ENCODE data around the gene CD247.

Gene CD247

DNA sequence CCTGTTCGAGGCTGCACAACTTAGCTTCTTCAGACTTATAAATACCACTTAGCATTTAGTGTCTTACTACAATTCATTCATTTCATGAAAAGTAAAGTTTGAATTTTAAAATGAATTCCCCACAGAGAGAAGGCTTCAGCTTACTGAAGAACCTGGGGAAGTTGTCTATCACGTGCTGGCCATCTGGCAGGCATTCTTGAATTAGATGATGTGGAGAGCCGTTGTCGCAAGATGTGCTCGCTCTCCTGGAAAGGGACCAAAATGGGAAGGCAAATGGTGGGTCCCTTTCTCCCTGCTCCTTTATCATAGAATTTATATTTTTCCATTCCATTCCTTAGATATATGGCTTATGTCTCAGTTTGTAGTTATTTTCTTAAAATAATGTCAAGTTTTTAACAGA lies 90.5 kb downstream of the CD247 start:
- no peak for DNase-seq (ENCODE audit: low read depth)
- no peak overlapping the region for H3K4me3 ChIP-seq (ENCODE audit: low read depth, low read length)
- no peak for TF ChIP-seq CTCF (IDR thresholded peaks at IDR 0.05; ENCODE audit: low read depth, low read length, missing control alignments)
- in situ Hi-C loops (cut with HindIII; ENCODE audit: low sequenced_read_pairs), result no loop called here

DNA sequence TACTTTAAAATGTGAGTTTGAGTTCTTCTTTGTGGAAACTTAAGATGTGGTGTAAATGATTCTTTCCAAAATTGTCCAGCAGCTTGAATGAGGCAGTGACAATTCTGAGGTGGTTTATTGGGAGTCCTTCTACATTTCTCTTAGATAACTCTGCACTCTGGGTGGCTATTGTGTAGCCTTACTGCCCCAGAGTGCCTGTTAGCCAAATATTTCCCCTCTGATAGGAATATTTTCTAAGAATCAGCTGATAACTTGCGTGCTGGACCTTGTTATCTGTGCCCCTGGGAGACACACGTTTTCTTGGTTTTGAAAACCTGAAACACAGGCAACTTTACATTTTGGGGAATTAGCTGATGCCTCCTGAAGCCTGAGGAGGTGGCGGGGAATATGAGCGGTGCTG lies 91.6 kb downstream of the CD247 start:
- in situ Hi-C loops (cut with HindIII; ENCODE audit: low sequenced_read_pairs), result no loop called here
- no peak for TF ChIP-seq CTCF (IDR thresholded peaks at IDR 0.05; ENCODE audit: low read depth, low read length, missing control alignments)
- H3K4me3 ChIP-seq (ENCODE audit: low read depth, low read length), result no peak overlapping the region
- no peak for DNase-seq (ENCODE audit: low read depth)

DNA sequence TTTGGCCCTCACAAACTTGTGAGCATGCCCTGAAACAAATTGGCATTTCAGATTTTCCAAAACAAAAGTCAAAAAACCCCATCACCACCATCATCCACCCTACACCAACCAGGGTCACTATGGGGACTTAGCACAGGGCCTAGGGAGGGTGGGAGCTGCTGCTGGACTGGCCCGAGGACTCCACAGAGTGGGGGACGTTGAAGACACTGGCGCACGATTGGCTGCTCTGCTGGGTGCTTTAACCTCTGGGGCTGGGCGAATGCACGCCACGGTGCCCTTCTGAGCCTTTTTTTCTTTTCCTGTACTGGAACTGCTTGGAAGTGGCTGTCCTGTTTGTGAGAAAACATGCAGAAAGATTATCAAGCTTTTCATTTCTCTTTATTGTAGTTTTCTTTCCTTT lies 92.8 kb downstream of the CD247 start:
- no peak for TF ChIP-seq CTCF (IDR thresholded peaks at IDR 0.05; ENCODE audit: low read depth, low read length, missing control alignments)
- in situ Hi-C loops (cut with HindIII; ENCODE audit: low sequenced_read_pairs), result no loop called here
- DNase-seq (ENCODE audit: low read depth), result no peak
- H3K4me3 ChIP-seq (ENCODE audit: low read depth, low read length), result no peak overlapping the region

DNA sequence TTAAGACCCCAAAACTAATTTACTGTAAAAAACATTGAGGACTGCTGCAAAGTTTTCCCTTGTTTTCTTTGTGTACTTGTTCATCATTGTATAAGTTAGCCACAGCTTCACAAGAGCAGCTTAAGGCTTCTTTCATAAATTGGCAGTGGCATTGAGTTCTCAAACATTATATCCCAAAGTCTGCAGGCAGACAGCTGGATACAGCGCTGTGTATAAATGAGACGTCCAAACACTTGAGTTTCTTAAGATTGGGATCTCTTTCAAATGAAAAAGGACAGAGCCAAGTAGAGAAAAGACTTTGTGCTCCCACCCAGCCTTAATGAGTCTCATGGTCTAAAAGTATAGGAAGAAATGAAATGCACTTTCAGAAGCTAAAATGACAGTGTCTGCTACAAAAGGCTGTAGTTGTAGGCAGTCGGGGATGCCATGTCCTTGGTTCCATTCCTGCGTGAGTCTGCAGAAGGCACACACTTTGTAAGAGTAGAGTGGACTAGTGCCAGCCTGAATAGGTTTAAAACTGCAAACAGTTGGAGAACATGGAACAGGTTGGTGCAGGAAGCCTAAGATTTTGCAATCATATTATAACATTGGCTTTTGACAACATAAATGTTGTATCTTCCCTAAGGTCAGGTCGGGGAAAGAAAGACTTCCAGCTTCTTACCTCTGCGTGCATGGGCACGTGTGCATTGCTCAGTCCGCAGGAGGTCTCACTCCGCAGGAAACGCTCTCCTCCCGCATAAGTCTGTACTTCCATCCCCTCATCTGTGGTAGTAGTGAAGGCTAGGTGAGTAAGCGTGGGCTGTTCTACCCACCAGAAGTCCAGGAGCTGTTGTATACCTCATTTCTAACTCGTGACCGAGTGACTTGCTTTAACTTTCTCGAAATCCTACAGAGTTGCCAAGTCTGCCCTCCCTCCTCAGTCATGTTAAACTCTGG lies 94.4 kb downstream of the CD247 start:
- no peak for TF ChIP-seq CTCF (IDR thresholded peaks at IDR 0.05; ENCODE audit: low read depth, low read length, missing control alignments)
- DNase-seq (ENCODE audit: low read depth), result no peak
- in situ Hi-C loops (cut with HindIII; ENCODE audit: low sequenced_read_pairs), result loop anchor here (25.0 kb wide), 1 partner anchor 362 kb away; no protein-coding TSS in a partner anchor
- H3K4me3 ChIP-seq (ENCODE audit: low read depth, low read length), result no peak overlapping the region

DNA sequence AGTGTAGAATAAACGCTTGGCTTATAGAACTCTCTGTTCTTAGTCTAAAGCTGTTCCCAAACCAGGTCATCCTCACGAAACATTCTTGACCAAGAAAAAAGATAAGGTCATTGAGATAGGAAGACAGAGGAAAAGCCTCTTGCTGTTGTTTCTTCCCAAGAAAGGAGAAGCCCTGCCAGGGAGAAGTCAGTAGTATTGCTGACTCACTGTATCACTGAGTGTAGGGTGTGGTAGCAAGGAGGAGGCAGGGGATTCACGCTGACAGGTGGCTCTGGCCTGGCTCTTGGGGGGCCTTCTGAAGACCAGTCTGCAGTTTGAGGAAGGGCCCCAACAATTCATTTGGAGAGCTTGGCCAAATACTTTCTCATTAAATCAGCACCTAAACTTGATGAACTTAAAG lies 97.8 kb downstream of the CD247 start:
- no peak for TF ChIP-seq CTCF (IDR thresholded peaks at IDR 0.05; ENCODE audit: low read depth, low read length, missing control alignments)
- no peak overlapping the region for H3K4me3 ChIP-seq (ENCODE audit: low read depth, low read length)
- DNase-seq (ENCODE audit: low read depth), result no peak
- in situ Hi-C loops (cut with HindIII; ENCODE audit: low sequenced_read_pairs), result loop anchor here (25.0 kb wide), 1 partner anchor 358 kb away; no protein-coding TSS in a partner anchor

DNA sequence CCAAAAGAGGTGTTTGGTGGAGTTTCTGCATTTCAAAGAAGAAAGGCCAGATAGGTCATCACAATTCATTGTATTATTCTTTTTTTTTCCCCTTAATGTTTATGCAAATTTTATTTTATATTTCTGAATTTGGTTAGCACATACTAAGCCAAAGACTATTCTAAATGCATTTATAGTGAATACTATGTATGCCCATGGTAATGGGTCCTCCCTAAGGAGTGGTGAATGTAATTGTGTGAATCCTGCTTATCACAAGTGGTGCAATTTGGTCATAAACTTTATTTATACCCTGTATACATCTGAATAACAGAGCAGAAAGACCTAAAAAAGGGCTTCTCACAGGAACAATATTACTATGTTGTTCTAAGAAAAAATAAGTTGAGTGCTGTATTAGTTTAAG lies 99.1 kb downstream of the CD247 start:
- TF ChIP-seq CTCF (IDR thresholded peaks at IDR 0.05; ENCODE audit: low read depth, low read length, missing control alignments), result no peak
- H3K4me3 ChIP-seq (ENCODE audit: low read depth, low read length), result no peak overlapping the region
- no peak for DNase-seq (ENCODE audit: low read depth)
- in situ Hi-C loops (cut with HindIII; ENCODE audit: low sequenced_read_pairs), result loop anchor here (25.0 kb wide), 1 partner anchor 357 kb away; no protein-coding TSS in a partner anchor
